ENCODE results near the gene PNPLA7. TPM values are rescaled to one million over a fixed set of nuclear protein-coding genes. Genes with fewer than 3 reads are reported as not detected.

PNPLA7 gene
- total and polyA plus RNA-seq, 2 of the 13 experiments (the other 11 are each of a cell fraction or from before 2014, with no cell fraction given) = 0.42 to 1.5 TPM

DNA sequence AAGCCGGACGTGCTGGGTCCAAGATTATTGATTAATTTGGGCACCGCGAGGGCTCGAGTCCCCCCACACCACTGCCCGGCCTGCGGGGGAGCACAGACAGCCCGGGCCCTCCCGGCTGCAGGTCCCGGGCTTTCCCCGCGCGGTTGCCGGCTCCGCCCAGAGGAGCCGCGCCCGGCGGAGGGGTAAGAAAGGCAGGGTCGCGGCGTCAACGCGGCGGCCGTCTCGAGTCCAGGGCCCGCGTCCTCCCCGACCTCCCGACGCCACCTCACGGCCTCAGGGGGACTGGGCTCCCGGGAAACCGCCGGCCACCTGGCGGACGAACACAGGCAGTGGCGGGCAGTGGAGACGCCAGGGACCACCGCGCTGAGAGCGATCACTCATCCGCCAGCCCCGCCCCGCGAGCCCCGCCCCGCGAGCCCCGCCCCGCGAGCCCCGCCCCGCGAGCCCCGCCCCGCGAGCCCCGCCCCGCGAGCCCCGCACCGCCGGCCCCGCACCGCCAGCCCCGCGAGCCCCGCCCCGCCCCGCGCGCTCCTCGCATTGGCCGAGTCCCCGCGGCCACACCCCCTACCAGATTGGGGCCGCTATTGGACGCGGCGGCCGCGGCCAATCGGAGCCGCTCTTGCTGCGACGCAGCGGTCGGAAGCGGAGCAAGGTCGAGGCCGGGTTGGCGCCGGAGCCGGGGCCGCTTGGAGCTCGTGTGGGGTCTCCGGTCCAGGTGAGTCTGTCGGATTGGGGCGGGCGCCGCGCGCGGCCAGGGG is 1.2 kb upstream of the PNPLA7 start, which contains the start of gene MRPL41 (continued):
- TF ChIP-seq, protein P1, sequence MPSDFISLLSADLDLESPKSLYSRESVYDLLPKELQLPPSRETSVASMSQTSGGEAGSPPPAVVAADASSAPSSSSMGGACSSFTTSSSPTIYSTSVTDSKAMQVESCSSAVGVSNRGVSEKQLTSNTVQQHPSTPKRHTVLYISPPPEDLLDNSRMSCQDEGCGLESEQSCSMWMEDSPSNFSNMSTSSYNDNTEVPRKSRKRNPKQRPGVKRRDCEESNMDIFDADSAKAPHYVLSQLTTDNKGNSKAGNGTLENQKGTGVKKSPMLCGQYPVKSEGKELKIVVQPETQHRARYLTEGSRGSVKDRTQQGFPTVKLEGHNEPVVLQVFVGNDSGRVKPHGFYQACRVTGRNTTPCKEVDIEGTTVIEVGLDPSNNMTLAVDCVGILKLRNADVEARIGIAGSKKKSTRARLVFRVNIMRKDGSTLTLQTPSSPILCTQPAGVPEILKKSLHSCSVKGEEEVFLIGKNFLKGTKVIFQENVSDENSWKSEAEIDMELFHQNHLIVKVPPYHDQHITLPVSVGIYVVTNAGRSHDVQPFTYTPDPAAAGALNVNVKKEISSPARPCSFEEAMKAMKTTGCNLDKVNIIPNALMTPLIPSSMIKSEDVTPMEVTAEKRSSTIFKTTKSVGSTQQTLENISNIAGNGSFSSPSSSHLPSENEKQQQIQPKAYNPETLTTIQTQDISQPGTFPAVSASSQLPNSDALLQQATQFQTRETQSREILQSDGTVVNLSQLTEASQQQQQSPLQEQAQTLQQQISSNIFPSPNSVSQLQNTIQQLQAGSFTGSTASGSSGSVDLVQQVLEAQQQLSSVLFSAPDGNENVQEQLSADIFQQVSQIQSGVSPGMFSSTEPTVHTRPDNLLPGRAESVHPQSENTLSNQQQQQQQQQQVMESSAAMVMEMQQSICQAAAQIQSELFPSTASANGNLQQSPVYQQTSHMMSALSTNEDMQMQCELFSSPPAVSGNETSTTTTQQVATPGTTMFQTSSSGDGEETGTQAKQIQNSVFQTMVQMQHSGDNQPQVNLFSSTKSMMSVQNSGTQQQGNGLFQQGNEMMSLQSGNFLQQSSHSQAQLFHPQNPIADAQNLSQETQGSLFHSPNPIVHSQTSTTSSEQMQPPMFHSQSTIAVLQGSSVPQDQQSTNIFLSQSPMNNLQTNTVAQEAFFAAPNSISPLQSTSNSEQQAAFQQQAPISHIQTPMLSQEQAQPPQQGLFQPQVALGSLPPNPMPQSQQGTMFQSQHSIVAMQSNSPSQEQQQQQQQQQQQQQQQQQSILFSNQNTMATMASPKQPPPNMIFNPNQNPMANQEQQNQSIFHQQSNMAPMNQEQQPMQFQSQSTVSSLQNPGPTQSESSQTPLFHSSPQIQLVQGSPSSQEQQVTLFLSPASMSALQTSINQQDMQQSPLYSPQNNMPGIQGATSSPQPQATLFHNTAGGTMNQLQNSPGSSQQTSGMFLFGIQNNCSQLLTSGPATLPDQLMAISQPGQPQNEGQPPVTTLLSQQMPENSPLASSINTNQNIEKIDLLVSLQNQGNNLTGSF (CRISPR knock-in tag; IDR thresholded peaks at IDR 0.05) = no peak
- TF ChIP-seq ZNF776 (CRISPR knock-in tag; IDR thresholded peaks at IDR 0.05) (no peak), MZF1 (CRISPR knock-in tag; IDR thresholded peaks at IDR 0.05; ENCODE audit: borderline replicate concordance) (no peak), CENPT (CRISPR knock-in tag; IDR thresholded peaks at IDR 0.05; ENCODE audit: low read depth) (no peak; the same call in 1 of the 2 replicates), ZNF3 (CRISPR knock-in tag; IDR thresholded peaks at IDR 0.05) (no peak), ZNF530 (CRISPR knock-in tag; IDR thresholded peaks at IDR 0.05; ENCODE audit: low read depth) (no peak), KDM5A (IDR thresholded peaks at IDR 0.05; ENCODE audit: borderline replicate concordance, low read length) (no peak), ZNF879 (CRISPR knock-in tag; IDR thresholded peaks at IDR 0.05) (no peak), MED1 (CRISPR knock-in tag; IDR thresholded peaks at IDR 0.05) (peak; percentile 29), KDM3A (CRISPR knock-in tag; IDR thresholded peaks at IDR 0.05; ENCODE audit: low read depth) (0 out of 2 replicates have a peak, but pooled peaks have one; percentile 54), ELF3 (CRISPR knock-in tag; IDR thresholded peaks at IDR 0.05) (0 out of 2 replicates have a peak, but pooled peaks have one; percentile 26), U2AF2 (IDR thresholded peaks at IDR 0.05; ENCODE audit: low read depth, low read length) (no peak), SNAI1 (CRISPR knock-in tag; IDR thresholded peaks at IDR 0.05; ENCODE audit: borderline replicate concordance) (no peak), SAFB2 (CRISPR knock-in tag; IDR thresholded peaks at IDR 0.05; ENCODE audit: borderline replicate concordance, low read depth) (no peak), POLR2AphosphoS5 (IDR thresholded peaks at IDR 0.05; ENCODE audit: low read depth, low read length) (peak; percentile 62), SOX6 (IDR thresholded peaks at IDR 0.05) (no peak), SOX6 (CRISPR knock-in tag; IDR thresholded peaks at IDR 0.05) (no peak), TEAD3 (CRISPR knock-in tag; optimal IDR thresholded peaks at IDR 0.05; ENCODE audit: borderline replicate concordance) (no peak)
- TF ChIP-seq, protein P2, sequence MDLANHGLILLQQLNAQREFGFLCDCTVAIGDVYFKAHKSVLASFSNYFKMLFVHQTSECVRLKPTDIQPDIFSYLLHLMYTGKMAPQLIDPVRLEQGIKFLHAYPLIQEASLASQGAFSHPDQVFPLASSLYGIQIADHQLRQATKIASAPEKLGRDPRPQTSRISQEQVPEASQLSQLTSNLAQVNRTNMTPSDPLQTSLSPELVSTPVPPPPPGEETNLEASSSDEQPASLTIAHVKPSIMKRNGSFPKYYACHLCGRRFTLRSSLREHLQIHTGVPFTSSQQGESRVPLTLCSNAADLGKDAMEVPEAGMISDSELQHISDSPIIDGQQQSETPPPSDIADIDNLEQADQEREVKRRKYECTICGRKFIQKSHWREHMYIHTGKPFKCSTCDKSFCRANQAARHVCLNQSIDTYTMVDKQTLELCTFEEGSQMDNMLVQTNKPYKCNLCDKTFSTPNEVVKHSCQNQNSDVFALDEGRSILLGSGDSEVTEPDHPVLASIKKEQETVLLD (CRISPR knock-in tag; IDR thresholded peaks at IDR 0.05; ENCODE audit: low read depth) = peak; percentile 33; the same call in 1 of the 2 replicates
- TF ChIP-seq, protein P3, sequence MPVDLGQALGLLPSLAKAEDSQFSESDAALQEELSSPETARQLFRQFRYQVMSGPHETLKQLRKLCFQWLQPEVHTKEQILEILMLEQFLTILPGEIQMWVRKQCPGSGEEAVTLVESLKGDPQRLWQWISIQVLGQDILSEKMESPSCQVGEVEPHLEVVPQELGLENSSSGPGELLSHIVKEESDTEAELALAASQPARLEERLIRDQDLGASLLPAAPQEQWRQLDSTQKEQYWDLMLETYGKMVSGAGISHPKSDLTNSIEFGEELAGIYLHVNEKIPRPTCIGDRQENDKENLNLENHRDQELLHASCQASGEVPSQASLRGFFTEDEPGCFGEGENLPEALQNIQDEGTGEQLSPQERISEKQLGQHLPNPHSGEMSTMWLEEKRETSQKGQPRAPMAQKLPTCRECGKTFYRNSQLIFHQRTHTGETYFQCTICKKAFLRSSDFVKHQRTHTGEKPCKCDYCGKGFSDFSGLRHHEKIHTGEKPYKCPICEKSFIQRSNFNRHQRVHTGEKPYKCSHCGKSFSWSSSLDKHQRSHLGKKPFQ (CRISPR knock-in tag; IDR thresholded peaks at IDR 0.05; ENCODE audit: insufficient replicate concordance) = no peak
- TF ChIP-seq, protein P4, sequence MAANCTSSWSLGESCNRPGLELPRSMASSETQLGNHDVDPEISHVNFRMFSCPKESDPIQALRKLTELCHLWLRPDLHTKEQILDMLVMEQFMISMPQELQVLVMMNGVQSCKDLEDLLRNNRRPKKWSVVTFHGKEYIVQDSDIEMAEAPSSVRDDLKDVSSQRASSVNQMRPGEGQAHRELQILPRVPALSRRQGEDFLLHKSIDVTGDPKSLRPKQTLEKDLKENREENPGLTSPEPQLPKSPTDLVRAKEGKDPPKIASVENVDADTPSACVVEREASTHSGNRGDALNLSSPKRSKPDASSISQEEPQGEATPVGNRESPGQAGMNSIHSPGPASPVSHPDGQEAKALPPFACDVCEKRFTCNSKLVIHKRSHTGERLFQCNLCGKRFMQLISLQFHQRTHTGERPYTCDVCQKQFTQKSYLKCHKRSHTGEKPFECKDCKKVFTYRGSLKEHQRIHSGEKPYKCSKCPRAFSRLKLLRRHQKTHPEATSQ (CRISPR knock-in tag; IDR thresholded peaks at IDR 0.05; ENCODE audit: borderline replicate concordance) = no peak

All from HepG2 (cell line).